ENCODE results near the gene WDR18. TPM values are rescaled to one million over a fixed set of nuclear protein-coding genes. Genes with fewer than 3 reads are reported as not detected.

The WDR18 gene
- total RNA-seq, 1 donor from 2014 or later = 66.5 TPM

DNA sequence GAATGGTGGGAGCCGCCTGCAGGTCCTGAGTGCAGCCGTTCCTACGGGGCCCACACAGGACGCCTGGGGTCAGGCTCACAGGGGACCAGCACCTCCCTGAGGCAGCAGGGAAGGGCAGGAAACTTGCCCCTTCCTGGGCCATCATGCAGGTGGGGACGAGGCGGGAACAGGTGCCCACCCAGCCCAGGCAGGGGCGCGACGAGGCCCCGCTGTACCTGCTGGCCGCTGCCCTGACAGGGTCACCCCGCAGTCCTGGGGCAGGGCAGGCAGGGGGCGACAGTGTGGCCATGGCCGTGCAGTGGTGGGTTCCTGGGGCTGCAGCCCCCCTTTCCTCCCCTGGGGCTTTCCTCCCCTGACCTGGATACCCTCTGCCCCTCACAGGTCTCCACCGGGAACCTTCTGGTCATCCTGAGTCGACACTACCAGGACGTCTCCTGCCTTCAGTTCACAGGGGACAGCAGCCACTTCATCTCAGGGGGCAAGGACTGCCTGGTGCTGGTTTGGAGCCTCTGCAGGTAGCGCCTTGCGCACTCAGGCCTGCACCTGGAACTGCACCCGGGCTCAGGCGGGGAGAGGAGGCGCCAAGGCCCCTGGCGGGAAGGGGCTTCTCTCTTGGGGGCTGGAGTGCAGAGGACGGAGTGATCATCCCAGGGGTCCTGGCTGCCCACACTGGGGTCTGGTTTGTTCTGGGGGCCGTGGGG is 5.4 kb downstream of the WDR18 start:
- POLR2A ChIA-PET = interaction anchor here (0.7 kb wide), 1 partner anchor 49 kb away, joined by 3 read pairs; no protein-coding TSS in a partner anchor
- no peak for DNase-seq
- Mint-ChIP-seq H3K4me1 (peaks cover 11% of the 10 kb centered on the region), H3K4me3 (no peak overlapping the region), H3K27me3 (no peaks in the 10 kb centered on the region), H3K27ac (no peak overlapping the region), H3K36me3 (ENCODE audit: low read depth) (peaks cover 49% of the 10 kb centered on the region), H3K9me3 (no peaks in the 10 kb centered on the region)
- ATAC-seq (ENCODE audit: low read depth) = no peak
- TF ChIP-seq, protein P1, sequence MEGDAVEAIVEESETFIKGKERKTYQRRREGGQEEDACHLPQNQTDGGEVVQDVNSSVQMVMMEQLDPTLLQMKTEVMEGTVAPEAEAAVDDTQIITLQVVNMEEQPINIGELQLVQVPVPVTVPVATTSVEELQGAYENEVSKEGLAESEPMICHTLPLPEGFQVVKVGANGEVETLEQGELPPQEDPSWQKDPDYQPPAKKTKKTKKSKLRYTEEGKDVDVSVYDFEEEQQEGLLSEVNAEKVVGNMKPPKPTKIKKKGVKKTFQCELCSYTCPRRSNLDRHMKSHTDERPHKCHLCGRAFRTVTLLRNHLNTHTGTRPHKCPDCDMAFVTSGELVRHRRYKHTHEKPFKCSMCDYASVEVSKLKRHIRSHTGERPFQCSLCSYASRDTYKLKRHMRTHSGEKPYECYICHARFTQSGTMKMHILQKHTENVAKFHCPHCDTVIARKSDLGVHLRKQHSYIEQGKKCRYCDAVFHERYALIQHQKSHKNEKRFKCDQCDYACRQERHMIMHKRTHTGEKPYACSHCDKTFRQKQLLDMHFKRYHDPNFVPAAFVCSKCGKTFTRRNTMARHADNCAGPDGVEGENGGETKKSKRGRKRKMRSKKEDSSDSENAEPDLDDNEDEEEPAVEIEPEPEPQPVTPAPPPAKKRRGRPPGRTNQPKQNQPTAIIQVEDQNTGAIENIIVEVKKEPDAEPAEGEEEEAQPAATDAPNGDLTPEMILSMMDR (IDR thresholded peaks at IDR 0.05) = no peak
- CTCF ChIA-PET = no interaction called here
- intact Hi-C loops (cut with micrococcal nuclease) = no loop called here

DNA sequence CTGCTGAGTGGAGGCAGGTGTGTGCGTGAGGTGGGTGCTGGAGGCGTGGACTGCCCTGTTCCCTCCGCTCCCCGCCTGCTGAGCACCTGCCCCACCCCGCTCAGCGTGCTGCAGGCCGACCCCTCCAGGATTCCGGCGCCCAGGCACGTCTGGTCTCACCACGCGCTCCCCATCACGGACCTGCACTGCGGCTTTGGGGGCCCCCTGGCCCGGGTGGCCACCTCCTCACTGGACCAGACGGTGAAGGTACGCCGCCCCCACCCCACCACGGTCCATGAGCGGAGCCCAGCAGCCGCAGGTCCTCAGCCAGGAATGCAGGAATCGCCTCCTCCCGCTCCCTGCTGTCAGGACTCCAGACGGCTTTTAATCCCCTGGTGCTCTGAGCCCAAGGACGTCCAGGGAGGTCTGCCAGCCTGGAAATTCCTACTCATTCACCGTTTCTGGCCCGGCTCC is 6.0 kb downstream of the WDR18 start:
- TF ChIP-seq, protein P1 (IDR thresholded peaks at IDR 0.05) = no peak
- no peak overlapping the region for H3K27ac Mint-ChIP-seq
- H3K27me3 Mint-ChIP-seq = no peaks in the 10 kb centered on the region
- H3K4me3 Mint-ChIP-seq = no peak overlapping the region
- CTCF ChIA-PET = no interaction called here
- POLR2A ChIA-PET = no interaction called here
- peaks cover 5% of the 10 kb centered on the region for H3K4me1 Mint-ChIP-seq
- H3K9me3 Mint-ChIP-seq = no peaks in the 10 kb centered on the region
- intact Hi-C loops (cut with micrococcal nuclease) = no loop called here
- DNase-seq = no peak
- H3K36me3 Mint-ChIP-seq (ENCODE audit: low read depth) = peaks cover 45% of the 10 kb centered on the region
- ATAC-seq (ENCODE audit: low read depth) = no peak

DNA sequence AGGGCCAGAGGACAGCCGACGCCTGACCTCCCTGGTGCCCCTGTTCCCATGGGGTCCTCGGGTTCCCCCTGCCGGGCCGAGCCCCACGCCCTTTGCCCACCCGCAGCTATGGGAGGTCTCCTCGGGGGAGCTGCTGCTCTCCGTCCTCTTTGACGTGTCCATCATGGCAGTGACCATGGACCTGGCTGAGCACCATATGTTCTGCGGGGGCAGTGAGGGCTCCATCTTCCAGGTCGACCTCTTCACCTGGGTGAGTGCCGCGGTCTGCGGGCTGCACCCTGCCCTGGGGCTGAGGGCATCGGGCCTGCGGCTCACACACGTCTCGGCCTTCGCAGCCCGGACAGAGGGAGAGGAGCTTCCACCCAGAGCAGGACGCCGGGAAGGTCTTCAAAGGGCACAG is 6.6 kb downstream of the WDR18 start:
- TF ChIP-seq, protein P1 (IDR thresholded peaks at IDR 0.05) = no peak
- no peak overlapping the region for H3K27ac Mint-ChIP-seq
- no peak for ATAC-seq (ENCODE audit: low read depth)
- H3K27me3 Mint-ChIP-seq = no peaks in the 10 kb centered on the region
- H3K4me1 Mint-ChIP-seq = peaks cover 3% of the 10 kb centered on the region
- intact Hi-C loops (cut with micrococcal nuclease) = no loop called here
- DNase-seq = no peak
- CTCF ChIA-PET = no interaction called here
- H3K9me3 Mint-ChIP-seq = no peaks in the 10 kb centered on the region
- peaks cover 44% of the 10 kb centered on the region for H3K36me3 Mint-ChIP-seq (ENCODE audit: low read depth)
- H3K4me3 Mint-ChIP-seq = no peak overlapping the region
- POLR2A ChIA-PET = no interaction called here

DNA sequence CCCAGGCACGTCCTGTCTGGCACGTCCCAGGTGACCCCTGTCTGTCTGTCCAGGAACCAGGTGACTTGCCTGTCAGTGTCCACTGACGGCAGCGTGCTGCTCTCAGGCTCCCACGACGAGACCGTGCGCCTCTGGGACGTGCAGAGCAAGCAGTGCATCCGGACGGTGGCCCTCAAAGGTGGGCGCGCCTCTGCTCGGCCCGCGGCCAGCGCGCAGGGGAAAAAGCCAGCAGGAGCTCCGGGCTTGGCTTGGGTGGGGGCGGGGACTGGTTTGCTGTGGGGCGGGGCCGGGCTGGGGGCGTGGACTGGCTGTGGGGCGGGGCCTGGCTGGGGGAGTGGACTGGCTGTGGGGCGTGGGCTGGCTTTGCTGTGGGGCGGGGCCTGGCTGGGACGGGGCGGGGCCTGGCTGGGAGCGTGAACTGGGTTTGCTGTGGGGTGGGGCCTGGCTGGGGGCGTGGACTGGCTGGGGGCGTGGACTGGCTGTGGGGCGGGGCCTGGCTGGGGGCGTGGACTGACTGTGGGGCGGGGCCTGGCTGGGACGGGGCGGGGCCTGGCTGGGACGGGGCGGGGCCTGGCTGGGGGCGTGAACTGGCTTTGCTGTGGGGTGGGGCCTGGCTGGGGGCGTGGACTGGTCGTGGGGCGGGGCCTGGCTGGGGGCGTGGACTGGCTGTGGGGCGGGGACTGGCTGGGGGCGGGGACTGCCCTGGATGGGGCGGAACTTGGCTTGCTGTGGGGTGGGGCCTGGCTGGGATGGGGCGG is 7.2 kb downstream of the WDR18 start:
- ChIA-PET POLR2A (interaction anchor here (0.6 kb wide), 1 partner anchor 86 kb away, joined by 4 read pairs; no protein-coding TSS in a partner anchor), CTCF (no interaction called here)
- Mint-ChIP-seq H3K9me3 (no peaks in the 10 kb centered on the region), H3K27me3 (peaks cover 1% of the 10 kb centered on the region), H3K27ac (no peak overlapping the region), H3K4me3 (no peak overlapping the region), H3K36me3 (ENCODE audit: low read depth) (peaks cover 43% of the 10 kb centered on the region), H3K4me1 (peaks cover 4% of the 10 kb centered on the region)
- intact Hi-C loops (cut with micrococcal nuclease) = no loop called here
- ATAC-seq (ENCODE audit: low read depth) (peak; percentile 67), DNase-seq (no peak)
- TF ChIP-seq, protein P1 (IDR thresholded peaks at IDR 0.05) = no peak
